CD4-positive, alpha-beta T cell treated with Interleukin-21 for 1 hour (primary cell): ENCODE data around the gene FHL3.

Experiments used
- DNase-seq: peaks from one replicate; pipeline ENCODE4 v3.0.0-alpha.2; 2020

The FHL3 gene

GRCh38 chr1:38005195-38006007, at the start of gene FHL3:
Gene FHL3 (minus strand): TSS chr1:38005514. CDS start chr1:37999412, 6,102 bp downstream.
- peak; percentile 60 for DNase-seq

GRCh38 chr1:38053416-38054091, 48.2 kb upstream of the FHL3 start:
- no peak for DNase-seq

- no peak for DNase-seq
Observed at GRCh38 chr1:38052750-38053415, 47.6 kb upstream of the FHL3 start.

- DNase-seq, result no peak
Observed at GRCh38 chr1:38051079-38051543, 45.8 kb upstream of the FHL3 start.

- no peak for DNase-seq
Observed at GRCh38 chr1:38050397-38051078, 45.2 kb upstream of the FHL3 start.

- DNase-seq, result no peak
Observed at GRCh38 chr1:38047603-38048141, 42.4 kb upstream of the FHL3 start.

- peak; percentile 84 for DNase-seq
Observed at GRCh38 chr1:38046884-38047602, 41.7 kb upstream of the FHL3 start.

- peak; percentile 27 for DNase-seq
Observed at GRCh38 chr1:38046333-38046883, 41.1 kb upstream of the FHL3 start, which contains the start of gene POU3F1. Gene POU3F1 (minus strand): TSS chr1:38046793. CDS start chr1:38046743, 50 bp downstream.

GRCh38 chr1:38045401-38046332, 40.4 kb upstream of the FHL3 start:
- no peak for DNase-seq

GRCh38 chr1:38044221-38045215, 39.2 kb upstream of the FHL3 start:
- no peak for DNase-seq

- DNase-seq, result no peak
Observed at GRCh38 chr1:38043036-38043747, 37.9 kb upstream of the FHL3 start.

GRCh38 chr1:38041936-38042834, 36.9 kb upstream of the FHL3 start:
- DNase-seq, result no peak

- DNase-seq, result no peak
Observed at GRCh38 chr1:38039331-38040088, 34.2 kb upstream of the FHL3 start.

GRCh38 chr1:38038861-38039260, 33.5 kb upstream of the FHL3 start:
- no peak for DNase-seq

GRCh38 chr1:38037221-38037939, 32.1 kb upstream of the FHL3 start:
- no peak for DNase-seq

- DNase-seq, result no peak
Observed at GRCh38 chr1:38034871-38035270, 29.6 kb upstream of the FHL3 start.
